Esophagus squamous epithelium (tissue), 4 donors: ENCODE results near the gene UNC5C.

Experiments
- POLR2A ChIP-seq, 4 donors: fragments of 450-650 bp; IDR thresholded peaks; one replicate each; pipeline ENCODE4 v1.6.1; 2017; ENCODE audit warnings: antibody characterized with exemption in 4 of 4, mild to moderate bottlenecking in 4 of 4, moderate library complexity in 3 of 4
- TF ChIP-seq, protein P1 (sequence below), 6 experiments: fragments of 450-650 bp in 4 of 6; fragments of 200-600 bp in 2 of 6; sonication (generic) in 2 of 6; IDR thresholded peaks; one replicate each; pipeline ENCODE4 v1.5.1; 2016 to 2019; ENCODE audit warnings: antibody characterized with exemption in 6 of 6, mild to moderate bottlenecking in 4 of 6, moderate library complexity in 4 of 6

GRCh38 chr4:95204873-95205272, 343.9 kb downstream of the UNC5C start:
- TF ChIP-seq, protein P1, sequence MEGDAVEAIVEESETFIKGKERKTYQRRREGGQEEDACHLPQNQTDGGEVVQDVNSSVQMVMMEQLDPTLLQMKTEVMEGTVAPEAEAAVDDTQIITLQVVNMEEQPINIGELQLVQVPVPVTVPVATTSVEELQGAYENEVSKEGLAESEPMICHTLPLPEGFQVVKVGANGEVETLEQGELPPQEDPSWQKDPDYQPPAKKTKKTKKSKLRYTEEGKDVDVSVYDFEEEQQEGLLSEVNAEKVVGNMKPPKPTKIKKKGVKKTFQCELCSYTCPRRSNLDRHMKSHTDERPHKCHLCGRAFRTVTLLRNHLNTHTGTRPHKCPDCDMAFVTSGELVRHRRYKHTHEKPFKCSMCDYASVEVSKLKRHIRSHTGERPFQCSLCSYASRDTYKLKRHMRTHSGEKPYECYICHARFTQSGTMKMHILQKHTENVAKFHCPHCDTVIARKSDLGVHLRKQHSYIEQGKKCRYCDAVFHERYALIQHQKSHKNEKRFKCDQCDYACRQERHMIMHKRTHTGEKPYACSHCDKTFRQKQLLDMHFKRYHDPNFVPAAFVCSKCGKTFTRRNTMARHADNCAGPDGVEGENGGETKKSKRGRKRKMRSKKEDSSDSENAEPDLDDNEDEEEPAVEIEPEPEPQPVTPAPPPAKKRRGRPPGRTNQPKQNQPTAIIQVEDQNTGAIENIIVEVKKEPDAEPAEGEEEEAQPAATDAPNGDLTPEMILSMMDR (IDR thresholded peaks at IDR 0.05) = no peak
- TF ChIP-seq POLR2A (IDR thresholded peaks at IDR 0.05) = no peak
